Lung microvascular endothelial cell (primary cell): ENCODE measurements around the gene SNTG2. TPM values are rescaled to one million over a fixed set of nuclear protein-coding genes. Genes with fewer than 3 reads are reported as not detected.
"Not testable (repeated sequence)": the region's sequence is repeated elsewhere in the genome, so short reads cannot be mapped to it uniquely, and the experiment has no call there.

Experiments
- DNase-seq, 2 donors: peaks; one replicate each; pipeline versions ENCODE4 v3.0.0 to v3.0.0-alpha.2; 2010; ENCODE audit warnings: low read depth in 2 of 2
- total RNA-seq: library from RNA; depleted of rRNA; stranded (reverse); fragments of >200 nt; gene quantifications from 2 replicates; pipeline ENCODE4 v1.2.1, GENCODE V29; 2014

SNTG2 gene
- total RNA-seq, 1 donor from 2014 or later: 0.79 TPM

- DNase-seq: no peak
Measured at GRCh38 chr2:1407950-1408675, 457.5 kb downstream of the SNTG2 start.

- no peak for DNase-seq
Measured at GRCh38 chr2:1413156-1413710, 462.6 kb downstream of the SNTG2 start, which contains the start of gene TPO. Gene TPO, plus strand, starts transcription at chr2:1413463. Its CDS starts 946 bp downstream, at chr2:1414409.

GRCh38 chr2:1414121-1414520 lies 463.5 kb downstream of the SNTG2 start:
- DNase-seq: no peak

- DNase-seq: not testable (repeated sequence)
Measured at GRCh38 chr2:1414901-1415300, 464.3 kb downstream of the SNTG2 start.

GRCh38 chr2:1415501-1415900 lies 464.9 kb downstream of the SNTG2 start:
- no peak for DNase-seq
